HCT116 (cell line): Measurements from ENCODE around the gene IL11RA. TPM values are rescaled to one million over a fixed set of nuclear protein-coding genes. Genes with fewer than 3 reads are reported as not detected.

Source experiments
- ATAC-seq: fragments of 200-7000 bp; cut with Tn5 transposase; 2 replicates; pipeline ENCODE4 v1.9.1; 2020; ENCODE audit warnings: mild to moderate bottlenecking, moderate library complexity
- BruUV-seq: library from RNA; stranded (reverse); fragments of 400-500 nt; replicated peaks from 2 replicates; lab custom pipeline; 2021; lab: Mats Ljungman, UMichigan
- CTCF ChIA-PET: fragments of 300-600 bp; sonication (Branson Sonifier 250); formaldehyde crosslinking; loops from one replicate; lab custom pipeline; 2021; ENCODE audit warnings: antibody characterized with exemption; lab: Charles Lee
- POLR2A ChIA-PET: fragments of 300-600, 350-600 bp; sonication (Branson Sonifier 250); formaldehyde crosslinking; loops from one replicate; lab custom pipeline; 2021; ENCODE audit warnings: antibody characterized with exemption; lab: Charles Lee
- RAD21 ChIA-PET, 2 experiments: fragments of 300-600 bp; sonication (Branson Sonifier 250); formaldehyde crosslinking; loops; one replicate each; lab custom pipeline; 2023; ENCODE audit warnings: low total read pairs in 2 of 2; ENCODE audit not compliant: uncharacterized antibody in 2 of 2, unreplicated experiment in 2 of 2, low non-redundant PET in 1 of 2; lab: Charles Lee
- DNase-seq: peaks from one replicate; pipeline ENCODE4 v3.0.0-alpha.2; 2010; ENCODE audit warnings: low read depth, low spot score
- H2AFZ ChIP-seq: fragments of 200-600 bp; shearing (Covaris generic), sonication (generic); 2 replicates; pipeline ENCODE4 v1.6.1; 2017; ENCODE audit warnings: low read depth, mixed run types, mixed read lengths, antibody characterized with exemption, low read length; ENCODE audit not compliant: poor library complexity, severe bottlenecking
- H3K27ac ChIP-seq: 2 replicates; pipeline ENCODE4 v1.5.1; 2012; ENCODE audit warnings: low read depth, low read length
- H3K27me3 ChIP-seq: fragments of 200-600 bp; sonication (generic); 2 replicates; pipeline ENCODE4 v1.6.1; 2016; ENCODE audit warnings: mixed run types, low read length, mixed read lengths; ENCODE audit not compliant: insufficient read depth
- H3K36me3 ChIP-seq, 2 experiments: fragments of 200-500 bp in 1 of 2; fragments of 200-600 bp in 1 of 2; sonication (Bioruptor generic) in 1 of 2; sonication (generic) in 1 of 2; 2 replicates each; pipeline versions ENCODE4 v1.5.1 to v1.6.1; 2014 to 2016; ENCODE audit warnings: low read length in 2 of 2, inconsistent platforms in 1 of 2, mixed read lengths in 1 of 2, mixed run types in 1 of 2; ENCODE audit not compliant: insufficient read depth in 2 of 2, control insufficient read depth in 1 of 2
- H3K4me1 ChIP-seq, 2 experiments: fragments of 200-600 bp in 1 of 2; sonication (generic) in 1 of 2; 2 replicates each; pipeline versions ENCODE4 v1.5.1 to v1.6.1; 2012 to 2017; ENCODE audit warnings: low read length in 2 of 2, inconsistent platforms in 1 of 2, mild to moderate bottlenecking in 1 of 2, mixed read lengths in 1 of 2, mixed run types in 1 of 2, moderate library complexity in 1 of 2; ENCODE audit not compliant: insufficient read depth in 2 of 2, control insufficient read depth in 1 of 2
- H3K4me2 ChIP-seq: fragments of 200-600 bp; sonication (generic); 2 replicates; pipeline ENCODE4 v1.6.1; 2017; ENCODE audit warnings: mixed run types, low read length, mixed read lengths
- H3K4me3 ChIP-seq, 2 experiments: fragments of 200-600 bp in 1 of 2; sonication (generic) in 1 of 2; replicated peaks in 1 of 2; 2 replicates each; pipeline ENCODE4 v1.5.1; 2011 to 2016; ENCODE audit warnings: low read length in 2 of 2, control low read depth in 1 of 2, low read depth in 1 of 2, mild to moderate bottlenecking in 1 of 2, mixed read lengths in 1 of 2, mixed run types in 1 of 2
- H3K79me2 ChIP-seq: fragments of 200-600 bp; sonication (generic); 2 replicates; pipeline ENCODE4 v1.6.1; 2017; ENCODE audit warnings: mild to moderate bottlenecking, mixed run types, low read length, moderate library complexity, mixed read lengths; ENCODE audit not compliant: insufficient read depth
- H3K9ac ChIP-seq: fragments of 200-600 bp; sonication (generic); 2 replicates; pipeline ENCODE4 v1.6.1; 2016; ENCODE audit warnings: low read length, mixed read lengths
- H3K9me2 ChIP-seq: fragments of 200-600 bp; sonication (generic), shearing (Covaris generic); 2 replicates; pipeline ENCODE4 v1.6.1; 2017; ENCODE audit warnings: mixed run types, mild to moderate bottlenecking, moderate library complexity; ENCODE audit not compliant: insufficient read depth
- H3K9me3 ChIP-seq, 2 experiments: fragments of 200-500 bp in 1 of 2; fragments of 200-600 bp in 1 of 2; sonication (Bioruptor generic) in 1 of 2; sonication (generic) in 1 of 2; 2 replicates each; pipeline ENCODE4 v1.6.1; 2014 to 2017; ENCODE audit warnings: low read length in 2 of 2, mixed read lengths in 2 of 2, inconsistent platforms in 1 of 2, low read depth in 1 of 2, mild to moderate bottlenecking in 1 of 2, mixed run types in 1 of 2, moderate library complexity in 1 of 2; ENCODE audit not compliant: control insufficient read depth in 1 of 2, insufficient read depth in 1 of 2
- H4K20me1 ChIP-seq: fragments of 200-600 bp; sonication (generic), shearing (Covaris generic); 2 replicates; pipeline ENCODE4 v1.6.1; 2017; ENCODE audit warnings: mixed run types, mild to moderate bottlenecking, moderate library complexity; ENCODE audit not compliant: insufficient read depth
- ATF3 ChIP-seq: IDR thresholded peaks from 2 replicates; pipeline ENCODE4 v1.6.1; 2012
- FOSL1 ChIP-seq: IDR thresholded peaks from 2 replicates; pipeline ENCODE4 v1.6.1; 2012; ENCODE audit warnings: low read depth
- POLR2A ChIP-seq: IDR thresholded peaks from 2 replicates; pipeline ENCODE4 v1.7.0; 2011; ENCODE audit warnings: borderline replicate concordance; ENCODE audit not compliant: insufficient read depth, insufficient read length; ENCODE audit errors: extremely low read depth
- POLR2AphosphoS5 ChIP-seq: IDR thresholded peaks from 2 replicates; pipeline ENCODE4 v1.6.1; 2011; ENCODE audit warnings: mild to moderate bottlenecking, low read depth, low read length, moderate library complexity
- SIN3A ChIP-seq: IDR thresholded peaks from 2 replicates; pipeline ENCODE4 v1.6.1; 2012; ENCODE audit warnings: low read depth
- SP1 ChIP-seq: IDR thresholded peaks from 2 replicates; pipeline ENCODE4 v1.6.1; 2012; ENCODE audit warnings: low read depth
- YY1 ChIP-seq: IDR thresholded peaks from 2 replicates; pipeline ENCODE4 v1.6.1; 2011; ENCODE audit warnings: low read length, low read depth, moderate library complexity, mild to moderate bottlenecking; ENCODE audit not compliant: insufficient replicate concordance; ENCODE audit errors: extremely low read depth
- ZFX ChIP-seq: fragments of 450-650 bp; IDR thresholded peaks from 2 replicates; pipeline ENCODE4 v1.6.1; 2017
- intact Hi-C: fragments of 100-400 bp; cut with micrococcal nuclease; formaldehyde crosslinking; loops from 2 replicates; pipeline ENCODE4 v1.10.0; 2022
- total RNA-seq: library from RNA; stranded (reverse); gene quantifications from one replicate; pipeline ENCODE4 v1.2.1, GENCODE V29; 2021; ENCODE audit not compliant: unreplicated experiment

The IL11RA gene
- total RNA-seq, 1 experiment from 2014 or later: 10.6 TPM

GRCh38 chr9:34620061-34620994, 31.7 kb upstream of the IL11RA start, which contains the start of gene DCTN3:
TSS of gene DCTN3 (minus strand) at chr9:34620495. CDS start at chr9:34620464, 31 bp downstream.
- CTCF ChIA-PET: interaction anchor here (1.4 to 1.7 kb wide), 3 partner anchors 10 to 18 kb away, joined by 3 to 8 read pairs (median 4); no protein-coding TSS in a partner anchor
- intact Hi-C loops: no loop called here
- H3K36me3 ChIP-seq: peaks cover 0 to 6% of the 10 kb centered on the region in 2 experiments; a peak in 2 of 4 replicates
- peak; percentile 89 for DNase-seq
- no peaks in the 10 kb centered on the region for H3K27me3 ChIP-seq
- H3K9ac ChIP-seq: peak within 1 kb of the TSS; percentile 66
- H3K4me1 ChIP-seq: peaks cover 5 to 11% of the 10 kb centered on the region in 2 experiments; a peak in 3 of 4 replicates
- peak within 1 kb of the TSS; percentile 88 to 95 for H3K4me3 ChIP-seq
- TF ChIP-seq POLR2AphosphoS5 (peak; percentile 68), ZFX (0 out of 2 replicates have a peak, but pooled peaks have one; percentile 25), SP1 (peak; percentile 66), FOSL1 (no peak), YY1 (peak; percentile 68), POLR2A (peak; percentile 39), ATF3 (no peak), SIN3A (peak; percentile 67; the same call in 1 of the 2 replicates)
- POLR2A ChIA-PET: interaction anchor here (0.7 to 1.7 kb wide), 5 partner anchors 9 to 18 kb away, joined by 3 to 9 read pairs (median 4); partner anchors contain the start of genes ARID3C, RPP25L and SIGMAR1
- H3K9me2 ChIP-seq: no peaks in the 10 kb centered on the region
- ATAC-seq: peak; percentile 98
- RAD21 ChIA-PET: no interaction called here
- H4K20me1 ChIP-seq: no peaks in the 10 kb centered on the region
- H3K4me2 ChIP-seq: peak within 1 kb of the TSS; percentile 98
- peak within 1 kb of the TSS; percentile 24 for H2AFZ ChIP-seq
- 0 out of 2 replicates have a peak within 1 kb of the TSS, but pooled peaks have one; percentile 11 for H3K27ac ChIP-seq
- no peaks in the 10 kb centered on the region for H3K9me3 ChIP-seq
- H3K79me2 ChIP-seq: peaks cover 5% of the 10 kb centered on the region; the same call in 1 of the 2 replicates
- BruUV-seq: TSS peak; percentile 59
